Measurements from ENCODE around the gene ZNF445.
"Not testable (repeated sequence)": the region's sequence is repeated elsewhere in the genome, so short reads cannot be mapped to it uniquely, and the experiment has no call there.

The ZNF445 gene

GRCh38 chr3:44476181-44476611 lies 1.3 kb downstream of the ZNF445 start:
- DNase-seq (ENCODE audit: low read depth): no peak

- not testable (repeated sequence) for DNase-seq (ENCODE audit: low read depth)
Measured at GRCh38 chr3:44474886-44475285, 2.6 kb downstream of the ZNF445 start.

- no peak for DNase-seq (ENCODE audit: low read depth)
Measured at GRCh38 chr3:44470430-44470829, 7.0 kb downstream of the ZNF445 start.

- no peak for DNase-seq (ENCODE audit: low read depth)
Measured at GRCh38 chr3:44469914-44470313, 7.6 kb downstream of the ZNF445 start.

- DNase-seq (ENCODE audit: low read depth): no peak
Measured at GRCh38 chr3:44468572-44469520, 8.6 kb downstream of the ZNF445 start.

- DNase-seq (ENCODE audit: low read depth): not testable (repeated sequence)
Measured at GRCh38 chr3:44468099-44468537, 9.4 kb downstream of the ZNF445 start.

GRCh38 chr3:44467241-44467640 lies 10.2 kb downstream of the ZNF445 start:
- DNase-seq (ENCODE audit: low read depth): no peak

- not testable (repeated sequence) for DNase-seq (ENCODE audit: low read depth)
Measured at GRCh38 chr3:44464920-44465319, 12.6 kb downstream of the ZNF445 start.

- no peak for DNase-seq (ENCODE audit: low read depth)
Measured at GRCh38 chr3:44464509-44464908, 13.0 kb downstream of the ZNF445 start.

- not testable (repeated sequence) for DNase-seq (ENCODE audit: low read depth)
Measured at GRCh38 chr3:44460050-44460449, 17.4 kb downstream of the ZNF445 start.

- no peak for DNase-seq (ENCODE audit: low read depth)
Measured at GRCh38 chr3:44455318-44455717, 22.2 kb downstream of the ZNF445 start.

GRCh38 chr3:44454258-44454657 lies 23.2 kb downstream of the ZNF445 start:
- DNase-seq (ENCODE audit: low read depth): no peak

- DNase-seq (ENCODE audit: low read depth): no peak
Measured at GRCh38 chr3:44451441-44451840, 26.0 kb downstream of the ZNF445 start.

- no peak for DNase-seq (ENCODE audit: low read depth)
Measured at GRCh38 chr3:44446929-44447328, 30.5 kb downstream of the ZNF445 start.

GRCh38 chr3:44445786-44446185 lies 31.7 kb downstream of the ZNF445 start:
- DNase-seq (ENCODE audit: low read depth): no peak

GRCh38 chr3:44444896-44445691 lies 32.4 kb downstream of the ZNF445 start:
- DNase-seq (ENCODE audit: low read depth): no peak

GRCh38 chr3:44444437-44444836 lies 33.0 kb downstream of the ZNF445 start:
- no peak for DNase-seq (ENCODE audit: low read depth)

- no peak for DNase-seq (ENCODE audit: low read depth)
Measured at GRCh38 chr3:44442596-44443309, 34.7 kb downstream of the ZNF445 start.

GRCh38 chr3:44439499-44440295 lies 37.8 kb downstream of the ZNF445 start:
- DNase-seq (ENCODE audit: low read depth): no peak

- no peak for DNase-seq (ENCODE audit: low read depth)
Measured at GRCh38 chr3:44437800-44438199, 39.7 kb downstream of the ZNF445 start.

- DNase-seq (ENCODE audit: low read depth): no peak
Measured at GRCh38 chr3:44436181-44436580, 41.3 kb downstream of the ZNF445 start.

Measured in fibroblast of the conjunctiva (primary cell).